DMS114 treated with DMSO at 0.1 percent for 48 hours (cell line): ENCODE measurements around the gene ZCCHC4.
A peak's percentile ranks its signal among the peaks of the same experiment; 100 is the strongest.

ENCODE experiments used
- DNase-seq: peaks from one replicate; lab custom pipeline; 2025; ENCODE audit not compliant: unreplicated experiment; lab: John Stamatoyannopoulos, UW

The ZCCHC4 gene

GRCh38 chr4:25376754-25377571 is 64.4 kb downstream of the ZCCHC4 start, which contains the start of gene ANAPC4:
Gene ANAPC4 (plus strand): TSS chr4:25377263. CDS start chr4:25377428, 165 bp downstream.
- peak; percentile 78 for DNase-seq

GRCh38 chr4:25377572-25378436 is 65.2 kb downstream of the ZCCHC4 start:
- no peak for DNase-seq

- no peak for DNase-seq
Measured at GRCh38 chr4:25378437-25378743, 65.8 kb downstream of the ZCCHC4 start.

DNA sequence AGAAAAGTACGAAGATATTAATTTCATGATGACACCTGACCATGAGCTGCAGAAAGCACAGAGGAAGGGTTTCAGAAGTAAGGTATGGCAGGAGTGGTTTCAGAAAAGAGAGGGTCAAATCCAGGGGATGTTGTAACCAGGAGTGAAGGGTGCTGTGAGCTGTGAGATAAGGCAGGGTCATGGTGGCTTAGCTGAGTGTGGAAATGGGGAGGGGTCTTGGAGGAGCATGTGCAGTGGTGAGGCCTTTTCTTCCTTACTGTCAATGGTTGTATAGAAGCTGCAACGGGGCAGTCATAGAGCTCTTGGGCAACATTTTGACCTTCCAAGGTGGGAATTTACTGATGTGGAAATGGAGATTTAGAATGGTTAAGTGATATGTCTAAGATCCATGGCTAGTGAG is 67.0 kb downstream of the ZCCHC4 start:
- DNase-seq, result no peak

DNA sequence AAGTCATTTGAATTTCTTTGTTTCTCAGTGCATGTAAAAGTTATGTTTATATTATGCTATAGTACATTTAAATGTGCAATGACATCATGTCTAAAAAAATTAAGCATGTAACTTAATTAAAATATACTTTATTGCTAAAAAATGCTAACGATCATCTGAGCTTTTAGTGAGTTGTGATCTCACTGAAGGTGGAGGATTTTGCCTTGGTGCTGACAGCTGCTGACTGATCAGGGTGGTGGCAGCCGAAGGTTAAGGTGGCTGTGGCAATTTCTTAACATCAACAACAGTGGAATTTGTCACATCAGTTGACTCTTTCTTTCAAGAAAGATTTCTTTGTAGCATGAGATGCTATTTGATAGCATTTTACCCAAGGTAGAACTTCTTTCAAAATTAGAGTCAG is 71.1 kb downstream of the ZCCHC4 start:
- no peak for DNase-seq

- DNase-seq, result no peak
Measured at GRCh38 chr4:25386926-25387325, 74.4 kb downstream of the ZCCHC4 start.

DNA sequence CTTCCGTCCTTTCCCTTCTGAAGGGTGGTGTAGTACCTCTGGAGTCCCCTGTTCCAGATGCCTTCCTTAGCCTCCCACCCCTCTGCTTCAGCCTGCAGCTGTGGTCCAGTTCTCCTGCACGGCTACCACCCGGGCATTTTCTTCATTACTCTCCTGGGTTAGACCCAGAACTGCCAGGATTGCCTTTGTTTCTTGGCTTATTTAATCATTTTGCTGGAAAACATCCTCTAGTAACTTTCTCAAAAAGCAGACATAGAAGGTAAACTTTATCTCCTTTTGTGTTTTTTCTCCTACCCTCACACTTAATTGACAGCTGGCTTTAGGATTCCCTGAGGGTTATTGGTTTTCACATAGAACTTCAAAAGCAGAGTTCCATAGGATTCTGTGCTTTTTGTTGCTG is 84.7 kb downstream of the ZCCHC4 start:
- no peak for DNase-seq

DNA sequence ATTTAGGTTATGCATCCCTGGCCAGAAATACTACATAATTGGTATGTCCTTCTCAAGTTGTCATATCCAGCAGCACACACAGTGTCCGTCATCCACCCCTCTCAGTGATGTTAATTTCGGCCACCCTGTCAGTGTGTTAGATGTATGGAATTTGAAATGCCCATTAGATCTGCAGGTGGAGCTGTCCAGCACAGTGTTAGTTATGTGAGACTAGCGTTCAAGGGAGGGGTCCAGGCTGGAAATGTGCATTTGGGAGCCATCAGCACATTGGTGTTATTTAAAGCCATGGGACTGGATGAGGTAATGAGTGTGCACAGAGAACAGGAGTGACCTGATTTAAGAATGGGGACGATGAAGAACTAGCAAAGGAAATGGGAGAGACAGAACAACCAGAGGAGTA is 86.9 kb downstream of the ZCCHC4 start:
- no peak for DNase-seq

DNA sequence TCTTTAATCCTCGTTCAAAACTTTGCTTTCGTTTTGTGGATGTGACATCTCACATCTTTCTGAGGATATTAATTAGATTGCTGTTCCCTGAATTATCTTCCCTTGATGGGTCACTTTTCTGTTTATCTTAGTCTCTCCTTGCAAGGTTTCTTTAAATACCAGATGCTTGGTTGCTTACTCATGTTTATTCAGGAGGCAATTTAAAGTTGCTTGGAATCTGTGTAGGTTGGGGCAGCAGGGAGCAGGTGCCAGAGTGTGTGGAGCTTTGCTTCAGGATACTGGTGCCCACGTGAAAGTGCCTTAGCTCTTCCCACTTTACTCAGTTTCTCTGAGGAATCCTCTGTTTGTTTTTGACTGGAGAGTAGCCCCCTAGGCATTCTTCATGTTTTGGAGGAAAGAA is 88.5 kb downstream of the ZCCHC4 start:
- DNase-seq, result no peak

DNA sequence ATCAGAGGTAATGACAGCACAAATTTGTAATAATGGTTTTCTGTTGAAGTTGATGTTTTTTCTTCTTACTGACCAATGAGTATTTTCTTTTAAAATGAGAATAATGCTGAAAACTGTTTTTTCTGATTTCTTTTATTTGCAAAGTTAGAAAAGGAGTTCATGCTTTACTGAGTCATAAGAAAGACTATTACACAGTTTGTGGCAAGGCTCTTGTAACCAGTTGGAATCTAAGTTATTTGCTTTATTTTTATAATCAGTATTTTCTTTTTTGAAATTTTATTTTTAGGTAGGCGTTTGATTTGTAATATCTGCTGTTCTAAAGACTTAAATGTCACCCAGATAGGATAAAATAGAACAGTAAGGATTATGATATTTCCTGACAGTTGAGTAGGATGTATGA is 89.9 kb downstream of the ZCCHC4 start:
- no peak for DNase-seq

DNA sequence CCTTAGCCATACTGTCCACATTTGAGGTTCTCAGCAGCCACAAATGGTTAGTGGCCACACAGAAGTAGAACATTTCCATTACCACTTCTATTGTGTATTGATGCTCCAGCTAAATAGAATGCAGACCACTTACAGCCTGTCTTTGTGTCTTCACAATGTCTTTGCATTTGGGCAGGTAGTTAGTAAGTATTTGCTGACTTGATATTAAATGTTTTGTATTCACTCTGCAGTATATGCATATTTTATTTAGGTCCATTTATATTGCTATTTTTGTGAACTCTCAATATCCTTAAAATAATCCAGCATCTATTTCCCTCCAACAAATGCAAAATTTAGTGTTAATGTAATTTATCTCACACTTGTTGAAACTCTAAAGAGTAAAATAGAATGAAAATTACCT is 91.1 kb downstream of the ZCCHC4 start:
- no peak for DNase-seq

DNA sequence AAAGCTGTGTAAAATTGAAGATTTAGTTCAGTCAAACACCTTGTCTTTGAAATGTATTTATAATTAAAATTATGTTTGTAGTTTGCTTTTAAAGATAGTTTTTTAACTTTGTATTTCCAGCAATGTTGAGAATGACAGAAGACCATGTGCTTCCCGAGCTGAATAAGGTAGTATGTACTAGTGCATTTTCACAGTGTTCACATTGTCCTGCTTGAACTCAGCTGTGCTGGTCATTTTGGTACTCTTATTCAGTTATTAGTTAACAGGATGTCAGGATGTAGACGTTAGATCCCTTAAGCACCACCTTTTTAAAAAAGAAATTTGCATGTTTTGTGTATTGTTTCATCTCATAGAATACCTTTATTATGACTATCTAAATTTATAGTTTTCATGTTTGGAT is 92.9 kb downstream of the ZCCHC4 start:
- DNase-seq, result no peak

- no peak for DNase-seq
Measured at GRCh38 chr4:25406081-25406692, 93.6 kb downstream of the ZCCHC4 start.

GRCh38 chr4:25410820-25411529 is 98.4 kb downstream of the ZCCHC4 start:
- no peak for DNase-seq

DNA sequence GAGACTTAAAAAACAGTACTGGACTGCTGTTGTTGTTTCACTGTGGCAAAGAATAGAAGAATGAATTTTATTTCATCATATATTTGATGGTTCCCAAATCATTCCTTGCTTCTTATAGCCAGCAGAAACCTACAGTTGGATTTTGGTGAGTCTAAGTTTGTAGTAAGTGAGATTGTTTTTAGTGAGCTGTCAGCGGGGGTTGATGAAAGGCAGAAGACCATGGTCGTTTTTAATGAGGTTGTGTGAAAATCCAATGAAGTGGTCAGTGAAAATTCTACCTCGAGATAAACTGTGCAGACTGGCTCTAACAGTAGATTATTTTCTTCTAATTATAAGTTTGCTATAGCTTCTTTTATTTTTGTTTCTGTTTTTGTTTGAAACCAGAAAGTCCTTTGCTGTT is 100.7 kb downstream of the ZCCHC4 start:
- no peak for DNase-seq

GRCh38 chr4:25417014-25417413 is 104.4 kb downstream of the ZCCHC4 start:
- DNase-seq, result no peak
